Left ventricle myocardium inferior (tissue), 1 donor: ENCODE data around the gene ARFGAP1. TPM values are rescaled to one million over a fixed set of nuclear protein-coding genes. Genes with fewer than 3 reads are reported as not detected.

ENCODE experiments used
- DNase-seq: peaks from one replicate; pipeline ENCODE4 v3.0.0-alpha.2; 2020
- H3K27ac ChIP-seq: fragments of 200-600 bp; replicated peaks from 2 replicates; pipeline ENCODE4 v1.8.0; 2021
- H3K27me3 ChIP-seq: fragments of 200-600 bp; 2 replicates; pipeline ENCODE4 v1.8.0; 2021; ENCODE audit warnings: low read depth
- H3K36me3 ChIP-seq: fragments of 200-600 bp; 2 replicates; pipeline ENCODE4 v1.8.0; 2021
- H3K4me1 ChIP-seq: fragments of 200-600 bp; 2 replicates; pipeline ENCODE4 v1.8.0; 2021
- H3K4me3 ChIP-seq: fragments of 200-600 bp; 2 replicates; pipeline ENCODE4 v1.8.0; 2021; ENCODE audit warnings: mild to moderate bottlenecking, moderate library complexity
- H3K9me3 ChIP-seq: fragments of 200-600 bp; replicated peaks from 2 replicates; pipeline ENCODE4 v1.8.0; 2021
- CTCF ChIP-seq: fragments of 200-600 bp; IDR thresholded peaks from 2 replicates; pipeline ENCODE4 v1.8.0; 2021; ENCODE audit warnings: antibody characterized with exemption, mild to moderate bottlenecking, borderline replicate concordance
- intact Hi-C: fragments of 100-400 bp; cut with micrococcal nuclease; formaldehyde crosslinking; loops from one replicate; pipeline ENCODE4 v1.11.0; 2022
- total RNA-seq: library from RNA; stranded (reverse); fragmentation: NEBNext Ultra II Directional; extraction: Animal tissue kit (Norgen Biotek cat#: 25700); gene quantifications from one replicate; pipeline ENCODE4 v1.2.1, GENCODE V29; 2021
- donor health status: DM: no; HTN: yes; CAD: no; lungs with severe emphysema.

ARFGAP1 gene
- total RNA-seq, 1 donor from 2014 or later: 33.4 TPM

DNA sequence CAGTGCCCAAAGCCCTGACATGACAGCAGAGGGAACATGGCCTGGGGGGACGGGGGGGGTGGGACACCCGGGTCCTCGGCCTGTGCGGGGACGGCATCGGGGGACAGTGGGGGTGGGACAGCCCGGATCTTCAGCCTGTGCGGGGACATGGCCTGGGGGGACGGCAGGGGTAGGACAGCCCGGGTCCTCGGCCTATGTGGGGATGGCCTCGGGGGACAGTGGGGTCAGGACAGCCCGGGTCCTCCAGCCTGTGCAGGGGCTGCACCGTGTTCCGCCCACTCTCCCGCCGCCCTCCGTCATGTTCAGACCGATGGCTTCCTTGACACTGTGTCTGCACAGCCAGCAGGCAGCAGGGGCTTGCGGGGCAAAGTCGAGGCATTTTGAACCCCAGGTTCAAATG is 29.9 kb upstream of the ARFGAP1 start:
- H3K4me1 ChIP-seq: no peaks in the 10 kb centered on the region
- no peak for DNase-seq
- no peaks in the 10 kb centered on the region for H3K36me3 ChIP-seq
- peaks cover 76% of the 10 kb centered on the region for H3K27me3 ChIP-seq
- no peak overlapping the region for H3K4me3 ChIP-seq
- H3K27ac ChIP-seq: no peak overlapping the region
- no peak for TF ChIP-seq CTCF
- intact Hi-C loops: no loop called here
- H3K9me3 ChIP-seq: no peaks in the 10 kb centered on the region

GRCh38 chr20:63243604-63244247 is 28.9 kb upstream of the ARFGAP1 start:
- intact Hi-C loops: no loop called here
- no peak for DNase-seq
- no peaks in the 10 kb centered on the region for H3K36me3 ChIP-seq
- no peak overlapping the region for H3K4me3 ChIP-seq
- TF ChIP-seq CTCF: no peak
- H3K4me1 ChIP-seq: no peaks in the 10 kb centered on the region
- H3K27me3 ChIP-seq: peaks cover 78% of the 10 kb centered on the region
- no peaks in the 10 kb centered on the region for H3K9me3 ChIP-seq
- H3K27ac ChIP-seq: no peak overlapping the region

- Histone ChIP-seq H3K36me3 (no peaks in the 10 kb centered on the region), H3K4me1 (no peaks in the 10 kb centered on the region), H3K9me3 (no peaks in the 10 kb centered on the region), H3K4me3 (no peak overlapping the region), H3K27me3 (peaks cover 86% of the 10 kb centered on the region), H3K27ac (no peak overlapping the region)
- TF ChIP-seq CTCF: no peak
- DNase-seq: no peak
- intact Hi-C loops: no loop called here
These were observed 28.1 kb upstream of the ARFGAP1 start for GRCh38 chr20:63244468-63244867.

GRCh38 chr20:63246490-63247288 is 25.9 kb upstream of the ARFGAP1 start:
- Histone ChIP-seq H3K9me3 (no peaks in the 10 kb centered on the region), H3K36me3 (no peaks in the 10 kb centered on the region), H3K27me3 (peaks cover 96% of the 10 kb centered on the region), H3K4me1 (no peaks in the 10 kb centered on the region), H3K27ac (no peak overlapping the region), H3K4me3 (no peak overlapping the region)
- intact Hi-C loops: no loop called here
- no peak for DNase-seq
- TF ChIP-seq CTCF: no peak

DNA sequence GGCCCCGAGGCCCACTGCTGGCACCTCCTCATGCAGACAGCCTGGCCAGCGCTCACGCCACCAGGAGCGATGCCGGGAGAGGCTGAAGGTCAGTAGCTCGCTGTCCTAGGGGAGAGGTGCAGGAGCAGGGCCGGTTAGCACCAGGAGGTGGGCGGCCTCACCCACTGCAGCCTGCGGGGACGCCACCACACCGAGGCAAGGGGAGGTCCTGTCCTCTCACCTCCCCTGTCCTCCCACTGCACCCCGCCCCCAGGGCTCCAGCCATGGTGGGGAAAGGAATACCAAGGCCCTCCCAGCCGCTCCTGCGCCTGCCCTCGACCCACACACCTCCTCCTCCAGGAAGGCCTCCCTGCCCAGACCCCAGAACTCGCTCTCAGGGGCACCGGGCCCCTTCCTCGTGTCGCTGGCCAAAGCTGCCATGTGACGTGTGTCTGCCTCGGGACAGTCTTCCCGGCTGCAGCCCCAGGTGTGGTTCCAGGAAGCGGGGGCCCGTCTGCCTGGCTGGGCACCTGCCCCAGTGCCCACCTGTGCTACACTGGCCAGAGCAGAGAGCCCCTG is 24.9 kb upstream of the ARFGAP1 start:
- TF ChIP-seq CTCF: no peak
- no peaks in the 10 kb centered on the region for H3K9me3 ChIP-seq
- H3K27ac ChIP-seq: no peak overlapping the region
- intact Hi-C loops: no loop called here
- DNase-seq: no peak
- no peaks in the 10 kb centered on the region for H3K36me3 ChIP-seq
- H3K27me3 ChIP-seq: peaks cover 98% of the 10 kb centered on the region
- H3K4me1 ChIP-seq: no peaks in the 10 kb centered on the region
- no peak overlapping the region for H3K4me3 ChIP-seq
